ENCODE data around the gene NEK9. TPM values are rescaled to one million over a fixed set of nuclear protein-coding genes. Genes with fewer than 3 reads are reported as not detected.

Gene NEK9
- total and polyA plus RNA-seq, 2 experiments from 2014 or later, result 16.3 to 31.1 TPM

- peaks cover 21% of the 10 kb centered on the region for H3K4me1 Mint-ChIP-seq
- TF ChIP-seq NANOG (IDR thresholded peaks at IDR 0.05; ENCODE audit: borderline replicate concordance) (no peak), ETS1 (IDR thresholded peaks at IDR 0.05) (no peak), POLR2AphosphoS5 (IDR thresholded peaks at IDR 0.05; ENCODE audit: low read depth) (no peak), CREB1 (CRISPR knock-in tag; IDR thresholded peaks at IDR 0.05; ENCODE audit: low read depth) (no peak), JUNB (IDR thresholded peaks at IDR 0.05; ENCODE audit: unreplicated experiment) (no peak), ZNF462 (CRISPR knock-in tag; IDR thresholded peaks at IDR 0.05) (no peak), ZNF114 (CRISPR knock-in tag; IDR thresholded peaks at IDR 0.05) (no peak), EZH2phosphoT487 (IDR thresholded peaks at IDR 0.05; ENCODE audit: unreplicated experiment) (no peak), REST (IDR thresholded peaks at IDR 0.05; ENCODE audit: unreplicated experiment) (no peak), STAT1 (IDR thresholded peaks at IDR 0.05; ENCODE audit: unreplicated experiment) (no peak), EZH2 (IDR thresholded peaks at IDR 0.05; ENCODE audit: low read depth, unreplicated experiment) (no peak), ZNF331 (CRISPR knock-in tag; IDR thresholded peaks at IDR 0.05; ENCODE audit: low read depth) (no peak)
- TF ChIP-seq, protein P1, sequence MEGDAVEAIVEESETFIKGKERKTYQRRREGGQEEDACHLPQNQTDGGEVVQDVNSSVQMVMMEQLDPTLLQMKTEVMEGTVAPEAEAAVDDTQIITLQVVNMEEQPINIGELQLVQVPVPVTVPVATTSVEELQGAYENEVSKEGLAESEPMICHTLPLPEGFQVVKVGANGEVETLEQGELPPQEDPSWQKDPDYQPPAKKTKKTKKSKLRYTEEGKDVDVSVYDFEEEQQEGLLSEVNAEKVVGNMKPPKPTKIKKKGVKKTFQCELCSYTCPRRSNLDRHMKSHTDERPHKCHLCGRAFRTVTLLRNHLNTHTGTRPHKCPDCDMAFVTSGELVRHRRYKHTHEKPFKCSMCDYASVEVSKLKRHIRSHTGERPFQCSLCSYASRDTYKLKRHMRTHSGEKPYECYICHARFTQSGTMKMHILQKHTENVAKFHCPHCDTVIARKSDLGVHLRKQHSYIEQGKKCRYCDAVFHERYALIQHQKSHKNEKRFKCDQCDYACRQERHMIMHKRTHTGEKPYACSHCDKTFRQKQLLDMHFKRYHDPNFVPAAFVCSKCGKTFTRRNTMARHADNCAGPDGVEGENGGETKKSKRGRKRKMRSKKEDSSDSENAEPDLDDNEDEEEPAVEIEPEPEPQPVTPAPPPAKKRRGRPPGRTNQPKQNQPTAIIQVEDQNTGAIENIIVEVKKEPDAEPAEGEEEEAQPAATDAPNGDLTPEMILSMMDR (conservative IDR thresholded peaks at IDR 0.05; ENCODE audit: low read depth in 2 of 2), result no peak
- H4K20me1 ChIP-seq (replicated peaks; ENCODE audit: insufficient read depth), result peaks cover 27% of the 10 kb centered on the region
Observed at GRCh38 chr14:75165586-75166391, 38.9 kb upstream of the NEK9 start.

More at GRCh38 chr14:75165586-75166391, 38.9 kb upstream of the NEK9 start:
- Mint-ChIP-seq H3K9me3 (no peaks in the 10 kb centered on the region), H3K27me3 (ENCODE audit: insufficient read depth, low read depth, poor library complexity) (peaks cover 5% of the 10 kb centered on the region), H3K36me3 (ENCODE audit: low read depth) (no peaks in the 10 kb centered on the region), H3K4me3 (no peak overlapping the region; the same call in 2 of the 3 replicates), H3K27ac (no peak overlapping the region)
- Histone ChIP-seq H3K27me3 (ENCODE audit: insufficient read depth) (no peaks in the 10 kb centered on the region), H3K36me3 (ENCODE audit: insufficient read depth) (no peaks in the 10 kb centered on the region), H3K4me2 (no peak overlapping the region), H3F3A (replicated peaks; ENCODE audit: low read depth) (no peaks in the 10 kb centered on the region), H3K79me2 (replicated peaks; ENCODE audit: insufficient read depth) (peaks cover 98% of the 10 kb centered on the region), H3K9me2 (ENCODE audit: insufficient read depth) (no peaks in the 10 kb centered on the region), H3K27ac (ENCODE audit: low read depth) (no peak overlapping the region), H3K4me1 (ENCODE audit: insufficient read depth) (peaks cover 25% of the 10 kb centered on the region), H2AFZ (no peak overlapping the region), H3K4me3 (no peak overlapping the region)
- ATAC-seq, result peak; percentile 49
- DNase-seq (ENCODE audit: low spot score), result no peak
